GM12864 (cell line): Measurements from ENCODE around the gene CLIC3.

Experiments used
- DNase-seq: peaks from one replicate; pipeline ENCODE4 v3.0.0-alpha.2; 2011; ENCODE audit warnings: low read depth
- H3K4me3 ChIP-seq: 2 replicates; pipeline ENCODE4 v1.5.1; 2011; ENCODE audit warnings: mild to moderate bottlenecking, low read depth, low read length, control low read depth
- CTCF ChIP-seq: IDR thresholded peaks from 2 replicates; pipeline ENCODE4 v1.5.1; 2011; ENCODE audit warnings: low read depth, mild to moderate bottlenecking, moderate library complexity, low read length, control low read depth, inconsistent platforms; ENCODE audit errors: missing control alignments

Gene CLIC3

GRCh38 chr9:136996361-136997292 lies at the start of gene CLIC3:
CLIC3 (minus strand) TSS chr9:136996568; CDS start chr9:136996543, 25 bp downstream.
- no peak for TF ChIP-seq CTCF
- DNase-seq, result no peak
- H3K4me3 ChIP-seq, result no peak within 1 kb of the TSS

DNA sequence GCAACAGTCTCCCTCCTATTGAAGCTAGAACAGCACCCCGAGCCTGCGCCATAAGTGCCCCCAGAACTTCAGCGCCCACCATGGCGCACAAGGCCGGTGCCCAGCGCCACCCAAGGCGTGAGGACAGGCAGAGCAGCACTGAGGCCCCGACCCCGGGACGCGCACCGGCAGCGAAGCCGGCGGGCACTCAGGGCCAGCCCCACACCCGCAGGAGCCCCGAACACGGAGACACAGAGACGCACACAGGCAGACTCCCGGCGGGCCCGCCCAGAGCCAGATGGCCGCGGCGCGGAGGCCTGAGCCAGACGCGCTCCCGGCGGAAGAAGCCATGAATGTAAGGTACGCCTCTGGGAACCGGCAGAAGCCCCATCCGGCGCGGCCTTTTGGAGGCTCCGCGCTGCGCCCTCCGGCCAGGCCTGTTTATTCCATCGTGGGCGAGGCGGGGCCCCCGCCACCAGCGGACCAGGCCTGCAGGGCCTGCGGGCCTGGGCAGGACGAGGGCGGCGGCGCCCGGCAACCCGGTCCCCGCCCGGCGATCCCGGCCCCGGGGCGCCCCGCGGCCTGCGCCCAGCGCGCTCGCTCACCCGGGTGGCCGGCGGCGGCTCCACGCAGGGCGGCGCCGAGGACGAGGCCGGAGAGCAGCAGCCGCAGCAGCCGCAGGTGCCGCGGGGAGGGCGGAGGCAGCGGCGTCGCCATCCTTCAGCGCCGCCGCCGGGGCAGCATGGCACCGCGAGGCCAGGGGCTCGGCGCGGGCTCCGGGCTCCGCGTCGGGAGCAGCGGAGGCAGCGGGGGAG lies 49.1 kb upstream of the CLIC3 start:
- no peak overlapping the region for H3K4me3 ChIP-seq
- DNase-seq, result no peak
- TF ChIP-seq CTCF, result no peak

GRCh38 chr9:137044502-137045177 lies 48.3 kb upstream of the CLIC3 start:
- no peak for DNase-seq
- no peak overlapping the region for H3K4me3 ChIP-seq
- TF ChIP-seq CTCF, result no peak

DNA sequence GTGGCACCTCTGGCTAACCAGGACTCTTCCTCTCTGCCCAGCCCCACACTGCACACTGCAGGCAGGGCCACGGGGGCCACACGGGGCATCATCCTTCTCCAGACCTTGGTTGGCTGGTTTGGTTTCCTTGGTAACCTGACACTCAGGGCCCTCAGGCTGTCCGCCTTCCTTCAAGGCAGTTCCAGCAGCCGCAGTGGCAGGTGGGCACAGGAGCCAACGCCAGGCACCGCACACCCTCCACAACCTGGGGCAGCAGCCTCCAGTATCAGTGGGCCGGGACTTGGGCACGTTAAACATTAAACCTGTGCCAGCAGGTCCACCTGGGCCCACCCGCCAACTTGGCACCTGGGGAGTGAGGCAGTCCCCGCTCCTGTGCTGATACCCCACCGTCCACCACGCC lies 47.7 kb upstream of the CLIC3 start:
- no peak for TF ChIP-seq CTCF
- no peak overlapping the region for H3K4me3 ChIP-seq
- no peak for DNase-seq

GRCh38 chr9:137042751-137043727 lies 46.7 kb upstream of the CLIC3 start:
- H3K4me3 ChIP-seq, result no peak overlapping the region
- TF ChIP-seq CTCF, result no peak
- no peak for DNase-seq

DNA sequence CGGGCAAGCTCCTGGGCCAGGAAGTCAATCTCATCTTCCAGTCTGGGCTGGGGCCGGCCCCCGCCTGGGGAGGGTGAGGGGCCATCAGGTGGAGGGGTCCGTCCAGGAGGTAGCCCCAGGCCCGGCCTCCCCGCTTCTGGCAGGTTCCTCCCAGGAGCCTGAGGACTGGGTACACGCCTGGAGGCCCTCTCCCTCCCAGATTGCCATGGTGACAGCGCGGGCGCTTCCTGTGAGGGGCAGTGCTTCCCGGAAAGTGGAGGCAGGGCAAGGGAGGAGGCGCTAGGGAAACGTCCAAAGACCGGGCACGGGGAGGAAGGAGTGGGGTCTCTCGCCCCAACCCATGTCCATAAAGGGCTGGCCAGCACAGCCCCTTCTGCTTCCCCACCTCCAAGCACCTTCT lies 44.8 kb upstream of the CLIC3 start:
- no peak for DNase-seq
- no peak for TF ChIP-seq CTCF
- H3K4me3 ChIP-seq, result no peak overlapping the region
